Measurements from ENCODE around the gene SEPSECS.

DNA sequence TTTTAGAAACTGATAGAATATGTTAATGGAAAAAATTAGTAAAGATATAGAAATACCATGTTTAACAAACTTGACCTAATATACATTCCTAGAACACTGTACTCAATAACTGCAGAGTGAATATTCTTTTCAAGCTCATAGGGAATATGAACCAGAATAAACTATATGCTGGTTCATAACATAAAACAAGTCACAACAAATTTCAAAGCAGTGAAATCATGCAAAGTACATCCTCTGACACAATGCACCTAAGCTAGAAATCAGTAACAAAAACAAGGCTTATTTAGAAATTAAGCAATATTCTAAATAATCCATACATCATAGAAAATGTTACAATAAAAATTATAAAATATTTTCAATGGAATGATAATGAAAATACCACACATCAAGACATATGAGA lies 9.2 kb upstream of the SEPSECS start:
- TF ChIP-seq, protein P1, sequence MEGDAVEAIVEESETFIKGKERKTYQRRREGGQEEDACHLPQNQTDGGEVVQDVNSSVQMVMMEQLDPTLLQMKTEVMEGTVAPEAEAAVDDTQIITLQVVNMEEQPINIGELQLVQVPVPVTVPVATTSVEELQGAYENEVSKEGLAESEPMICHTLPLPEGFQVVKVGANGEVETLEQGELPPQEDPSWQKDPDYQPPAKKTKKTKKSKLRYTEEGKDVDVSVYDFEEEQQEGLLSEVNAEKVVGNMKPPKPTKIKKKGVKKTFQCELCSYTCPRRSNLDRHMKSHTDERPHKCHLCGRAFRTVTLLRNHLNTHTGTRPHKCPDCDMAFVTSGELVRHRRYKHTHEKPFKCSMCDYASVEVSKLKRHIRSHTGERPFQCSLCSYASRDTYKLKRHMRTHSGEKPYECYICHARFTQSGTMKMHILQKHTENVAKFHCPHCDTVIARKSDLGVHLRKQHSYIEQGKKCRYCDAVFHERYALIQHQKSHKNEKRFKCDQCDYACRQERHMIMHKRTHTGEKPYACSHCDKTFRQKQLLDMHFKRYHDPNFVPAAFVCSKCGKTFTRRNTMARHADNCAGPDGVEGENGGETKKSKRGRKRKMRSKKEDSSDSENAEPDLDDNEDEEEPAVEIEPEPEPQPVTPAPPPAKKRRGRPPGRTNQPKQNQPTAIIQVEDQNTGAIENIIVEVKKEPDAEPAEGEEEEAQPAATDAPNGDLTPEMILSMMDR (IDR thresholded peaks at IDR 0.05): no peak
- no peak for TF ChIP-seq POLR2A (IDR thresholded peaks at IDR 0.05)
